Measurements from ENCODE around the gene FBXL20.

Gene FBXL20

DNA sequence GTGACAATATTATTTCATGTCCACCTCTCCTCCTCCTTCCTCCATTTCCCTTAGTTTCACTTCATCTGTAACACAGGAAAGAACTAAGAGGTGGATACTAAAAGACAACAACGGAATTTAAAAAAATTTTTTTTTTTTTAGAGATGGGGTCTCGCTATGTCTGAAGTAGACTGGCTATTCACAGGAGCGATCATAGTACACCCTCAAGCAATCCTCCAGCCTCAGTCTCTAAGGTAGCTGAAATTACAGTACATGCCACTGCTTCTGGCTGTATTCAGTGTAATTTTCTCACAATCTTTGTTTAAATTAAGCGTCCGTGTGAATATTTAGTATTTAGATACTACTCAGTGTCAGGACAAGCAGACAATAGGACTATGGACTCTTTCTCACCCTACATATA lies 35.6 kb downstream of the FBXL20 start:
- H4K20me1 ChIP-seq (ENCODE audit: insufficient read depth, low read length), result no peaks in the 10 kb centered on the region
- H3K9me2 ChIP-seq (ENCODE audit: low read depth, low read length), result no peaks in the 10 kb centered on the region
- no peaks in the 10 kb centered on the region for H3K79me2 ChIP-seq (ENCODE audit: insufficient read depth, low read length)
- no peaks in the 10 kb centered on the region for H3F3A ChIP-seq (ENCODE audit: insufficient read depth, low read length)
- no peaks in the 10 kb centered on the region for H3K9me3 ChIP-seq (ENCODE audit: low read length)
- no peak overlapping the region for H3K4me2 ChIP-seq (ENCODE audit: low read length)
- no peak overlapping the region for H2AFZ ChIP-seq (ENCODE audit: low read length)
- TF ChIP-seq, protein P1, sequence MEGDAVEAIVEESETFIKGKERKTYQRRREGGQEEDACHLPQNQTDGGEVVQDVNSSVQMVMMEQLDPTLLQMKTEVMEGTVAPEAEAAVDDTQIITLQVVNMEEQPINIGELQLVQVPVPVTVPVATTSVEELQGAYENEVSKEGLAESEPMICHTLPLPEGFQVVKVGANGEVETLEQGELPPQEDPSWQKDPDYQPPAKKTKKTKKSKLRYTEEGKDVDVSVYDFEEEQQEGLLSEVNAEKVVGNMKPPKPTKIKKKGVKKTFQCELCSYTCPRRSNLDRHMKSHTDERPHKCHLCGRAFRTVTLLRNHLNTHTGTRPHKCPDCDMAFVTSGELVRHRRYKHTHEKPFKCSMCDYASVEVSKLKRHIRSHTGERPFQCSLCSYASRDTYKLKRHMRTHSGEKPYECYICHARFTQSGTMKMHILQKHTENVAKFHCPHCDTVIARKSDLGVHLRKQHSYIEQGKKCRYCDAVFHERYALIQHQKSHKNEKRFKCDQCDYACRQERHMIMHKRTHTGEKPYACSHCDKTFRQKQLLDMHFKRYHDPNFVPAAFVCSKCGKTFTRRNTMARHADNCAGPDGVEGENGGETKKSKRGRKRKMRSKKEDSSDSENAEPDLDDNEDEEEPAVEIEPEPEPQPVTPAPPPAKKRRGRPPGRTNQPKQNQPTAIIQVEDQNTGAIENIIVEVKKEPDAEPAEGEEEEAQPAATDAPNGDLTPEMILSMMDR (IDR thresholded peaks at IDR 0.05; ENCODE audit: low read length), result no peak
- H3K4me3 ChIP-seq (ENCODE audit: low read depth, low read length, poor library complexity, severe bottlenecking), result no peak overlapping the region
- H3K27me3 ChIP-seq (ENCODE audit: insufficient read depth, low read length), result no peaks in the 10 kb centered on the region
- H3K4me1 ChIP-seq (ENCODE audit: insufficient read depth, low read length, severe bottlenecking), result no peaks in the 10 kb centered on the region
- H3K27ac ChIP-seq (ENCODE audit: low read depth, low read length, poor library complexity, severe bottlenecking), result no peak overlapping the region
- no peak overlapping the region for H3K9ac ChIP-seq (ENCODE audit: low read length)
- H3K36me3 ChIP-seq (ENCODE audit: insufficient read depth, low read length), result no peaks in the 10 kb centered on the region

DNA sequence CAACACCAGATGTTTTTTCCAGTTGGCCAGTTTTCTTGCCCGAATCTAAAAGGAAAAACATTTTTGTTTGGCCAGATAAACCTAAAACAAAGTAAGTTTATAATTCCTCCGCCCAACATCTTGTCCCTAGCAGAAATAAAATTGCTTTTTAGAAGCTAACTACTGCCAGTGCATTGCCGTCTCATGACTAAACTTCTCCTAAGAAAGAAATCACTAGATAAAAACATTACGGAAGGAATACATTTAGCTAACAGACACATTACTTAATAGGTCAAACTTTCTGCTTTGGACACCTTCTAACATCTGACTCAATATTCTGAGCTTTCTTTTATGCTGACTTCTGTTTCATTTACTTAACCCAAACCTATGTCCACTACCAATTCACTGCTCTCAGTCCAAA lies 36.2 kb downstream of the FBXL20 start:
- Histone ChIP-seq H3F3A (ENCODE audit: insufficient read depth, low read length) (no peaks in the 10 kb centered on the region), H3K4me3 (ENCODE audit: low read depth, low read length, poor library complexity, severe bottlenecking) (no peak overlapping the region), H3K4me2 (ENCODE audit: low read length) (no peak overlapping the region), H3K9me3 (ENCODE audit: low read length) (no peaks in the 10 kb centered on the region), H3K27ac (ENCODE audit: low read depth, low read length, poor library complexity, severe bottlenecking) (no peak overlapping the region), H2AFZ (ENCODE audit: low read length) (no peak overlapping the region), H3K27me3 (ENCODE audit: insufficient read depth, low read length) (no peaks in the 10 kb centered on the region), H3K4me1 (ENCODE audit: insufficient read depth, low read length, severe bottlenecking) (no peaks in the 10 kb centered on the region), H3K9me2 (ENCODE audit: low read depth, low read length) (no peaks in the 10 kb centered on the region), H4K20me1 (ENCODE audit: insufficient read depth, low read length) (no peaks in the 10 kb centered on the region), H3K36me3 (ENCODE audit: insufficient read depth, low read length) (no peaks in the 10 kb centered on the region), H3K79me2 (ENCODE audit: insufficient read depth, low read length) (no peaks in the 10 kb centered on the region), H3K9ac (ENCODE audit: low read length) (no peak overlapping the region)
- TF ChIP-seq EZH2 (IDR thresholded peaks at IDR 0.05; ENCODE audit: borderline replicate concordance, low read length), result no peak
- TF ChIP-seq, protein P1 (IDR thresholded peaks at IDR 0.05; ENCODE audit: low read length), result no peak

DNA sequence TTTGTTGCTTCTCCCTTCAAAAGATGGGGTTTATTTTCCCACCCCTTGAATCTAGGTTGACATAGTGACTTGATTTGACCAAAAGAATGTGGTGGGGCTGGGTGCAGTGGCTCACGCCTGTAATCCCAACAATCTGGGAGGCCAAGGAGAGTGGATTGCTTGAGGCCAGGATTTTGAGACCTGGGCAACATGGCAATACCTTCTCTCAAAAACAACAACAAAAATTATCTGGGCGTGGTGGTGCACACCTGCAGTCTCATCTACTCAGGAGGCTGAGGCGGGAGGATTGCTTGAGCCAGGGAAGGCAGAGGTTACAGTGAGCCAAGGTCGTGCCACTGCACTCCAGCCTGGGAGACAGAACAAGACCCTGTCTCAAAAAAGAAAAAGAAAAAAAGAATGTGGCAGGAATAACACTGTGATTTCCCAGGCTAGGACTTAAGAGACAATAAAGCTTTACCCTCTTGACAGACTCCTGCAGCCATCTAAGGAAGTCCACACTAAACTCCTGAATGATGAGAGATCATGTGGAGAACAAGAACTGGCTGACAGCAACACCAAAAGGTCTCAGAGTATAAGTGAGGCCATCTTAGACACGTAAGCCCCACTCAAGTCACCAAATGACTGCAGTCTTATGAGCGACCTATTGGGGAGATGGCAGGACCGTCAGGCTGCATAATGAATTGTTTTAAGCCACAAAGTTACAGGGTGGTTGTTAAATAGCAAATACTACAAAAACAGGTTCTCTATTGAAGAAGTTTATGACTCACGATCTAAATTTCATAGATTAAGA lies 37.0 kb downstream of the FBXL20 start:
- Histone ChIP-seq H3K9me3 (ENCODE audit: low read length) (no peaks in the 10 kb centered on the region), H3K27me3 (ENCODE audit: insufficient read depth, low read length) (no peaks in the 10 kb centered on the region), H3K36me3 (ENCODE audit: insufficient read depth, low read length) (no peaks in the 10 kb centered on the region), H3K9ac (ENCODE audit: low read length) (no peak overlapping the region), H3K4me2 (ENCODE audit: low read length) (no peak overlapping the region), H3K27ac (ENCODE audit: low read depth, low read length, poor library complexity, severe bottlenecking) (no peak overlapping the region), H3K79me2 (ENCODE audit: insufficient read depth, low read length) (no peaks in the 10 kb centered on the region), H4K20me1 (ENCODE audit: insufficient read depth, low read length) (no peaks in the 10 kb centered on the region), H2AFZ (ENCODE audit: low read length) (no peak overlapping the region), H3K4me3 (ENCODE audit: low read depth, low read length, poor library complexity, severe bottlenecking) (no peak overlapping the region), H3K4me1 (ENCODE audit: insufficient read depth, low read length, severe bottlenecking) (no peaks in the 10 kb centered on the region), H3K9me2 (ENCODE audit: low read depth, low read length) (no peaks in the 10 kb centered on the region), H3F3A (ENCODE audit: insufficient read depth, low read length) (no peaks in the 10 kb centered on the region)
- TF ChIP-seq, protein P1 (IDR thresholded peaks at IDR 0.05; ENCODE audit: low read length), result no peak
- no peak for TF ChIP-seq EZH2 (IDR thresholded peaks at IDR 0.05; ENCODE audit: borderline replicate concordance, low read length)

Measured in OCI-LY1 (cell line).